H9 (cell line): ENCODE results near the gene RC3H2. TPM values are rescaled to one million over a fixed set of nuclear protein-coding genes. Genes with fewer than 3 reads are reported as not detected.

ENCODE experiments used
- DNase-seq: peaks from one replicate; pipeline ENCODE4 v3.0.0-alpha.2; 2017
- H2AFZ ChIP-seq: one replicate; pipeline ENCODE4 v1.6.1; 2013; ENCODE audit warnings: mild to moderate bottlenecking, low read length, control low read depth, moderate library complexity
- H2AK5ac ChIP-seq: 2 replicates; pipeline ENCODE4 v1.6.1; 2013; ENCODE audit warnings: low read length, control low read depth, mixed read lengths; ENCODE audit not compliant: insufficient read length
- H2BK120ac ChIP-seq: one replicate; pipeline ENCODE4 v1.6.1; 2013; ENCODE audit warnings: low read depth, mild to moderate bottlenecking, low read length, control low read depth, inconsistent platforms; ENCODE audit not compliant: poor library complexity, severe bottlenecking
- H2BK12ac ChIP-seq: 2 replicates; pipeline ENCODE4 v1.6.1; 2013; ENCODE audit warnings: low read length, control low read depth, mixed read lengths, low read depth; ENCODE audit not compliant: insufficient read length
- H2BK15ac ChIP-seq: 2 replicates; pipeline ENCODE4 v1.6.1; 2013; ENCODE audit warnings: low read depth, low read length, control low read depth
- H2BK20ac ChIP-seq: one replicate; pipeline ENCODE4 v1.6.1; 2013; ENCODE audit warnings: low read depth, mild to moderate bottlenecking, low read length, control low read depth, inconsistent platforms; ENCODE audit not compliant: poor library complexity, severe bottlenecking
- H2BK5ac ChIP-seq: 2 replicates; pipeline ENCODE4 v1.6.1; 2013; ENCODE audit warnings: low read length, control low read depth, mixed read lengths; ENCODE audit not compliant: insufficient read length
- H3K14ac ChIP-seq: 2 replicates; pipeline ENCODE4 v1.6.1; 2013; ENCODE audit warnings: low read length, control low read depth; ENCODE audit not compliant: insufficient read depth
- H3K18ac ChIP-seq: 2 replicates; pipeline ENCODE4 v1.6.1; 2013; ENCODE audit warnings: low read depth, mild to moderate bottlenecking, mixed read lengths, low read length, control low read depth; ENCODE audit not compliant: insufficient read length
- H3K23ac ChIP-seq: 2 replicates; pipeline ENCODE4 v1.6.1; 2013; ENCODE audit warnings: low read length, control low read depth, mixed read lengths, low read depth; ENCODE audit not compliant: insufficient read length
- H3K23me2 ChIP-seq: 2 replicates; pipeline ENCODE4 v1.6.1; 2013; ENCODE audit warnings: low read depth, mild to moderate bottlenecking, mixed read lengths, low read length, control low read depth; ENCODE audit not compliant: insufficient read length, poor library complexity, severe bottlenecking
- H3K27ac ChIP-seq: 2 replicates; pipeline ENCODE4 v1.5.1; 2013; ENCODE audit warnings: low read length, control low read depth, mixed read lengths, low read depth; ENCODE audit not compliant: insufficient read length
- H3K27me3 ChIP-seq: 2 replicates; pipeline ENCODE4 v1.6.1; 2013; ENCODE audit warnings: low read length, control low read depth, inconsistent platforms; ENCODE audit not compliant: insufficient read depth
- H3K4ac ChIP-seq: 2 replicates; pipeline ENCODE4 v1.6.1; 2013; ENCODE audit warnings: low read depth, mild to moderate bottlenecking, control low read depth, inconsistent platforms, low read length, moderate library complexity
- H3K4me1 ChIP-seq: 2 replicates; pipeline ENCODE4 v1.6.1; 2013; ENCODE audit warnings: low read length, control low read depth, inconsistent platforms; ENCODE audit not compliant: insufficient read depth
- H3K4me2 ChIP-seq: 2 replicates; pipeline ENCODE4 v1.6.1; 2013; ENCODE audit warnings: low read length, control low read depth, mixed read lengths; ENCODE audit not compliant: insufficient read length, insufficient read depth
- H3K56ac ChIP-seq: 2 replicates; pipeline ENCODE4 v1.6.1; 2013; ENCODE audit warnings: low read depth, mild to moderate bottlenecking, mixed read lengths, low read length, control low read depth; ENCODE audit not compliant: insufficient read length
- H3K79me1 ChIP-seq: 2 replicates; pipeline ENCODE4 v1.6.1; 2013; ENCODE audit warnings: low read depth, mild to moderate bottlenecking, moderate library complexity, low read length, control low read depth, inconsistent platforms; ENCODE audit not compliant: insufficient read depth, poor library complexity, severe bottlenecking
- H3K79me2 ChIP-seq: 2 replicates; pipeline ENCODE4 v1.6.1; 2013; ENCODE audit warnings: low read length, control low read depth, inconsistent platforms; ENCODE audit not compliant: insufficient read depth
- H3K9ac ChIP-seq: 2 replicates; pipeline ENCODE4 v1.6.1; 2013; ENCODE audit warnings: low read length, control low read depth, mixed read lengths; ENCODE audit not compliant: insufficient read length; ENCODE audit errors: extremely low read depth
- H3K9me3 ChIP-seq: one replicate; pipeline ENCODE4 v1.6.1; 2013; ENCODE audit warnings: low read depth, low read length, inconsistent platforms; ENCODE audit not compliant: control insufficient read depth
- H3T11ph ChIP-seq: one replicate; pipeline ENCODE4 v1.6.1; 2013; ENCODE audit warnings: mild to moderate bottlenecking, low read length, control low read depth, inconsistent platforms
- H4K20me1 ChIP-seq: one replicate; pipeline ENCODE4 v1.6.1; 2013; ENCODE audit not compliant: control insufficient read depth, insufficient read length, insufficient read depth
- H4K5ac ChIP-seq: 2 replicates; pipeline ENCODE4 v1.6.1; 2013; ENCODE audit warnings: low read depth, mild to moderate bottlenecking, mixed read lengths, low read length, control low read depth; ENCODE audit not compliant: insufficient read length
- H4K8ac ChIP-seq: replicated peaks from 2 replicates; pipeline ENCODE4 v1.6.1; 2013; ENCODE audit warnings: low read length, control low read depth, mixed read lengths, low read depth; ENCODE audit not compliant: insufficient read length
- H4K91ac ChIP-seq: 2 replicates; pipeline ENCODE4 v1.6.1; 2013; ENCODE audit warnings: low read depth, mild to moderate bottlenecking, moderate library complexity, mixed read lengths, low read length, control low read depth; ENCODE audit not compliant: insufficient read length
- H3K27ac Mint-ChIP-seq, 3 experiments: 2 replicates in 2 of 3; 3 replicates in 1 of 3; pipeline ENCODE4 v1.8.0; 2020 to 2021; ENCODE audit warnings: mixed read lengths in 3 of 3, mild to moderate bottlenecking in 1 of 3, moderate library complexity in 1 of 3
- H3K27me3 Mint-ChIP-seq: 2 replicates; pipeline ENCODE4 v1.8.0; 2021; ENCODE audit warnings: low read depth, mild to moderate bottlenecking, moderate library complexity, mixed read lengths
- H3K36me3 Mint-ChIP-seq, 3 experiments: 2 replicates in 2 of 3; 3 replicates in 1 of 3; pipeline ENCODE4 v1.8.0; 2020 to 2021; ENCODE audit warnings: low read depth in 3 of 3, mixed read lengths in 3 of 3; ENCODE audit not compliant: insufficient read depth in 1 of 3
- H3K4me1 Mint-ChIP-seq, 2 experiments: 2 replicates each; pipeline ENCODE4 v1.8.0; 2020; ENCODE audit warnings: mixed read lengths in 2 of 2
- H3K4me3 Mint-ChIP-seq, 2 experiments: 2 replicates in 1 of 2; 3 replicates in 1 of 2; pipeline ENCODE4 v1.8.0; 2020 to 2021; ENCODE audit warnings: mild to moderate bottlenecking in 2 of 2, mixed read lengths in 2 of 2, moderate library complexity in 1 of 2
- H3K9me3 Mint-ChIP-seq, 2 experiments: 2 replicates in 1 of 2; 3 replicates in 1 of 2; pipeline ENCODE4 v1.8.0; 2020; ENCODE audit warnings: mild to moderate bottlenecking in 2 of 2, mixed read lengths in 2 of 2, moderate library complexity in 1 of 2
- CTCF ChIP-seq: fragments of 200-600 bp; sonication (generic); conservative IDR thresholded peaks from 3 replicates; pipeline ENCODE4 v1.8.0; 2021; ENCODE audit warnings: antibody characterized with exemption, mild to moderate bottlenecking
- WGBS: extraction: QIAGEN DNeasy Blood & Tissue Kit; methylation state at CpG from one replicate; pipeline ENCODE4 v1.1.7; 2013; ENCODE audit warnings: missing lambda C conversion rate, low lambda C conversion rate, mixed read lengths; ENCODE audit not compliant: insufficient read length; ENCODE audit errors: extremely low coverage; 5-methylcytosine and 5-hydroxymethylcytosine counted together
- total RNA-seq: library from RNA; stranded (reverse); gene quantifications from 2 replicates; pipeline ENCODE4 v1.2.1, GENCODE V29; 2021

Gene RC3H2
- total RNA-seq, 1 experiment from 2014 or later, result 49.0 TPM

- no peak overlapping the region for H3K18ac ChIP-seq
- H4K8ac ChIP-seq, result no peak overlapping the region
- H2BK15ac ChIP-seq, result no peak overlapping the region
- no peak overlapping the region for H4K5ac ChIP-seq
- H4K20me1 ChIP-seq, result no peaks in the 10 kb centered on the region
- no peak overlapping the region for H3K4ac ChIP-seq
- H2AK5ac ChIP-seq, result no peak overlapping the region
- no peaks in the 10 kb centered on the region for H3K79me2 ChIP-seq
- no peak overlapping the region for H2BK12ac ChIP-seq
- no peaks in the 10 kb centered on the region for H3K27me3 ChIP-seq
- H3K36me3 Mint-ChIP-seq, result peaks cover 0 to 14% (median 6%) of the 10 kb centered on the region in 3 experiments
- no peak overlapping the region for H2BK120ac ChIP-seq
- H3K79me1 ChIP-seq, result no peaks in the 10 kb centered on the region
- no peak overlapping the region for H2BK5ac ChIP-seq
- H3K4me1 ChIP-seq, result no peaks in the 10 kb centered on the region
- H3K9me3 Mint-ChIP-seq, result no peaks in the 10 kb centered on the region; a peak in 1 of 5 replicates
- TF ChIP-seq CTCF, result no peak
- H2BK20ac ChIP-seq, result no peak overlapping the region
- H3K4me2 ChIP-seq, result no peak overlapping the region
- WGBS, result no CpG with 5 or more reads among the region's 6 CpGs
- no peak overlapping the region for H3K14ac ChIP-seq
- no peak overlapping the region for H3K56ac ChIP-seq
- H3K9ac ChIP-seq, result no peak overlapping the region
- H3K9me3 ChIP-seq, result no peaks in the 10 kb centered on the region
- H2AFZ ChIP-seq, result no peak overlapping the region
- no peaks in the 10 kb centered on the region; a peak in 1 of 4 replicates for H3K4me1 Mint-ChIP-seq
- H3K27ac ChIP-seq, result no peak overlapping the region
- peak overlapping the region in 2 of 3 experiments; percentile 36 to 82; a peak in 2 of 7 replicates for H3K27ac Mint-ChIP-seq
- H4K91ac ChIP-seq, result no peak overlapping the region
- DNase-seq, result no peak
- H3K4me3 Mint-ChIP-seq, result no peak overlapping the region
- no peaks in the 10 kb centered on the region for H3K27me3 Mint-ChIP-seq
- no peak overlapping the region for H3T11ph ChIP-seq
- H3K23me2 ChIP-seq, result no peaks in the 10 kb centered on the region
- H3K23ac ChIP-seq, result no peak overlapping the region
These were observed 90.6 kb downstream of the RC3H2 start for GRCh38 chr9:122814545-122814944.
